Measurements from ENCODE around the gene TRIM38.

The TRIM38 gene

GRCh38 chr6:25975923-25976560 lies 13.4 kb downstream of the TRIM38 start:
- no peak for TF ChIP-seq CTCF (IDR thresholded peaks at IDR 0.05; ENCODE audit: low read depth, low read length, missing control alignments)
- no peak for DNase-seq (ENCODE audit: low read depth)
- H3K4me3 ChIP-seq (ENCODE audit: low read depth, low read length) = no peak overlapping the region
- in situ Hi-C loops (cut with HindIII; ENCODE audit: low sequenced_read_pairs) = no loop called here

GRCh38 chr6:25980935-25981334 lies 18.3 kb downstream of the TRIM38 start:
- no peak for TF ChIP-seq CTCF (IDR thresholded peaks at IDR 0.05; ENCODE audit: low read depth, low read length, missing control alignments)
- no peak for DNase-seq (ENCODE audit: low read depth)
- in situ Hi-C loops (cut with HindIII; ENCODE audit: low sequenced_read_pairs) = no loop called here
- H3K4me3 ChIP-seq (ENCODE audit: low read depth, low read length) = no peak overlapping the region

GRCh38 chr6:25981568-25982263 lies 19.1 kb downstream of the TRIM38 start:
- TF ChIP-seq CTCF (IDR thresholded peaks at IDR 0.05; ENCODE audit: low read depth, low read length, missing control alignments) = no peak
- no peak for DNase-seq (ENCODE audit: low read depth)

GRCh38 chr6:25984265-25984664 lies 21.7 kb downstream of the TRIM38 start:
- no peak overlapping the region for H3K4me3 ChIP-seq (ENCODE audit: low read depth, low read length)
- in situ Hi-C loops (cut with HindIII; ENCODE audit: low sequenced_read_pairs) = no loop called here
- no peak for TF ChIP-seq CTCF (IDR thresholded peaks at IDR 0.05; ENCODE audit: low read depth, low read length, missing control alignments)
- DNase-seq (ENCODE audit: low read depth) = no peak

More at GRCh38 chr6:25981568-25982263, 19.1 kb downstream of the TRIM38 start:
- no peak overlapping the region for H3K4me3 ChIP-seq (ENCODE audit: low read depth, low read length)
- in situ Hi-C loops (cut with HindIII; ENCODE audit: low sequenced_read_pairs) = no loop called here

- no peak overlapping the region for H3K4me3 ChIP-seq (ENCODE audit: low read depth, low read length)
- TF ChIP-seq CTCF (IDR thresholded peaks at IDR 0.05; ENCODE audit: low read depth, low read length, missing control alignments) = no peak
- no peak for DNase-seq (ENCODE audit: low read depth)
- in situ Hi-C loops (cut with HindIII; ENCODE audit: low sequenced_read_pairs) = no loop called here
Observed at GRCh38 chr6:25987845-25988244, 25.2 kb downstream of the TRIM38 start.

GRCh38 chr6:25990172-25990873 lies 27.7 kb downstream of the TRIM38 start:
- in situ Hi-C loops (cut with HindIII; ENCODE audit: low sequenced_read_pairs) = no loop called here
- TF ChIP-seq CTCF (IDR thresholded peaks at IDR 0.05; ENCODE audit: low read depth, low read length, missing control alignments) = no peak
- H3K4me3 ChIP-seq (ENCODE audit: low read depth, low read length) = no peak overlapping the region
- DNase-seq (ENCODE audit: low read depth) = no peak
